ENCODE results near the gene DTX3. TPM values are rescaled to one million over a fixed set of nuclear protein-coding genes. Genes with fewer than 3 reads are reported as not detected.
"Not testable (repeated sequence)": the region's sequence is repeated elsewhere in the genome, so short reads cannot be mapped to it uniquely, and the experiment has no call there.

DTX3 gene
- total RNA-seq, 1 experiment from 2014 or later = 12.3 TPM

- DNase-seq (ENCODE audit: low read depth) = no peak
Measured at GRCh38 chr12:57606821-57607220, 2.2 kb downstream of the DTX3 start.

DNA sequence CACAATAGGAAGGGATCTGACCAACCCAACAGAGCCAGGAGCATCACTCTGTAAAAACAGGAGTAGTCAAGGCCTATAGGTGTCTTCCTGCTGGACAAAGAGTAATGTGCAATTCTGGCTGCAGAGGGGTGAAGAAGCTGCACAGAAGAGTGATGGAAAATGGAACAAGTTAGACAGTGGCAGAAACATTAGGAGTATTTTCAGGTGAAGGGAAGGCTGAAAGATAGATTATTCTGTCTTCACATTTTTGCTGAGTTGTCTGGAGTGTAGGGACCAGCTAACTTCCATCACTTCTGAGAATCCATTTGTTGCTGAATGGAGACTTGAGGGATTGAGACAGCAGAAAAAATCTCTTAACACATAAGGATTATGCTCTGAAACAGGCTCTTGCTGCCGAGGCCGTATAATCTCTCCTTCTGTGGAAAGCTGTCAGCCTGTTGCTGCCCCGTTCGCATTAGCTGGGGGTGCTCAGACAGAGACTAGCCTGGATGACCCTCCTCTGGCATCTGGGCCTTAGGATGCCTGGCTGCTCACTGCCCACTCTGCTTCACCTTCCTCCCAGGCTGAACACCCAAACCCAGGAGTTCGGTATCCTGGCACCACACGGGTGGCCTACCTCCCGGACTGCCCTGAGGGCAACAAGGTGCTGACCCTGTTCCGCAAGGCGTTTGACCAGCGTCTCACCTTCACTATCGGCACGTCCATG is 3.5 kb downstream of the DTX3 start:
- DNase-seq (ENCODE audit: low read depth) = no peak

GRCh38 chr12:57609101-57609780 is 4.6 kb downstream of the DTX3 start:
- no peak for DNase-seq (ENCODE audit: low read depth)

DNA sequence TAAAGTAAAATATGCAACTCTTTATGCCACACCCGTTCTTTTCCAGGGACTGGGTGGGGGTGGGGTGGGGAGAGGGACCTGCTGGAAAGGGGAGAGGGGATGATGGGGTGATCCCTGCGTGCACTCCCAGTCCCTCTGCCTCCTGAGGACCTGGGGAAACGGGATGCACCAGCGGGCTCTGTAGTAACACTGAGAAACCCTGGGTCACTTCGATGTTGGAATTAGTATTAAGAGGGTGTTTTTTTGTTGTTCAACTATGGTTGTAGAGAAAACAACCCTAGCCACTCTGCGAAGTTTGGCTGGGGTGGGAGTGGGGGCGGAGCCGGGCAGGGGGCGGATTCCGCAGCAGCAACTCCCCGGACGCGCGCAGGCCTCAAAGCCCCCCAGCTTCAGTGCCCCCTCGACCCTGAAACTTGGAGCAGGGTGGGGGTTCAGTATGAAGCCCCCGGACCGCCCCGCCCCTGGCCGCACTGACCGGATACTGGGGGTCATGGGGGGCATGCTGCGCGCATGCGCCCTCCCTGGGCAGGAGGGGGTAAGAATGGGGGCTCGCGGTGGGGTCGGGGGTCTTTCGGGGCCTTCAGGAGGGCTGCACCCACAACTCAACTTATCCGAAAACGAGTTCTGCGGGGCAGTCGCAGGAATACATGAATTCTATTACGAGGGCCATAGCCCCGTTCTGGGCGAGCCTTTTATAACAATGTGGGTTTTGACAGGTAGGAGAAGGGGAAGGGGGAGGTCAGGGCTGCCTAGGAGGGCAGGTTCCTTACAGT is 5.3 kb downstream of the DTX3 start:
- no peak for DNase-seq (ENCODE audit: low read depth)

- no peak for DNase-seq (ENCODE audit: low read depth)
Measured at GRCh38 chr12:57610554-57611107, 6.0 kb downstream of the DTX3 start.

GRCh38 chr12:57611108-57611826 is 6.6 kb downstream of the DTX3 start, which contains the start of gene ARHGEF25:
Gene ARHGEF25 (plus strand): TSS chr12:57611435. CDS start chr12:57611895, 460 bp downstream.
- DNase-seq (ENCODE audit: low read depth) = peak; percentile 62

GRCh38 chr12:57611827-57612710 is 7.4 kb downstream of the DTX3 start:
- no peak for DNase-seq (ENCODE audit: low read depth)

GRCh38 chr12:57612711-57613426 is 8.2 kb downstream of the DTX3 start:
- DNase-seq (ENCODE audit: low read depth) = no peak

- no peak for DNase-seq (ENCODE audit: low read depth)
Measured at GRCh38 chr12:57613427-57614109, 8.9 kb downstream of the DTX3 start.

DNA sequence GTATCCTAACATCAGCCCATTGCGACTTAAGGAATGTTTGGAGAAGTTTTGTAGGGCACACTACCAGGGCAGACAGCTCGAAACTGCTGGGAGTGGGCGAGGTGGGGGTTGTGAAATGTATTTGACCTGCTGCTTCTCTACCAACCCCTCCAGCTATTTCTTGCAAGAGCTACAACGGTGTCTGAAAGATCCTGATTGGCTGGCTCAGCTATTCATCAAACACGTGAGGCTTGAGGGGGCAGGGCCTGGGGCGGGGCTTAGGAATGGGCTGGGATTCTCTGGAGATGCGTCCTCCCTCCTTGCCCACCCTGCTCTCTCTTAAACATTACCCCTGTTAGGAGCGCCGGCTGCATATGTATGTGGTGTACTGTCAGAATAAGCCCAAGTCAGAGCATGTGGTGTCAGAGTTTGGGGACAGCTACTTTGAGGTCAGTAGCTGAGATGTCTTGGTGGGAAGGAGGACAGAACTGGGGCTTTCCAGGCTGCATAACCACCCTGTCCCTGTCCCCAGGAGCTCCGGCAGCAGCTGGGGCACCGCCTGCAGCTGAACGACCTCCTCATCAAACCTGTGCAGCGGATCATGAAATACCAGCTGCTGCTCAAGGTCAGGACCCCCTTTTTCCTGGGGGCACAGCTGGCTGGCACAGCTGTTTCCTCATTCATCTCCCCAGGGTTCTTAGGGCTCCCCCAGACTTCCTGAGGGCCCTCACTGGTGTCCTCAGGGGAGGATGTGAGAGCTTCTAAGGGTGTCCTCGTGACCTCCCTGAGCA is 9.7 kb downstream of the DTX3 start:
- no peak for DNase-seq (ENCODE audit: low read depth)

GRCh38 chr12:57614948-57615500 is 10.4 kb downstream of the DTX3 start:
- DNase-seq (ENCODE audit: low read depth) = no peak

DNA sequence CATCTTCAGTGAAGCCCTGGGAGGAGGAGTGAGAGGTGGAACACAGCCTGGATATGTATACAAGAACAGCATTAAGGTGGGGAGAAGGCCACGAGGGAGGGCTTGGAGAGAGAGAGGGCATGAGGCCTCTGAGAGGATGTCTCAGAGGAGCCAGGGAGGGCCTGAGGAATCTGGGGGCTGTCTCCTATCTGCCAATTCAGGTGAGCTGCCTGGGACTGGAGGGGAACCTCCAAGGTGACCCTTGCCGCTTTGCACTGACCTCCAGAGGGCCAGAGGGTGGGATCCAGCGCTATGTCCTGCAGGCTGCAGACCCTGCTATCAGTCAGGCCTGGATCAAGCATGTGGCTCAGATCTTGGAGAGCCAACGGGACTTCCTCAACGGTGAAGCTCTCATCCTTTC is 11.0 kb downstream of the DTX3 start:
- DNase-seq (ENCODE audit: low read depth) = no peak

DNA sequence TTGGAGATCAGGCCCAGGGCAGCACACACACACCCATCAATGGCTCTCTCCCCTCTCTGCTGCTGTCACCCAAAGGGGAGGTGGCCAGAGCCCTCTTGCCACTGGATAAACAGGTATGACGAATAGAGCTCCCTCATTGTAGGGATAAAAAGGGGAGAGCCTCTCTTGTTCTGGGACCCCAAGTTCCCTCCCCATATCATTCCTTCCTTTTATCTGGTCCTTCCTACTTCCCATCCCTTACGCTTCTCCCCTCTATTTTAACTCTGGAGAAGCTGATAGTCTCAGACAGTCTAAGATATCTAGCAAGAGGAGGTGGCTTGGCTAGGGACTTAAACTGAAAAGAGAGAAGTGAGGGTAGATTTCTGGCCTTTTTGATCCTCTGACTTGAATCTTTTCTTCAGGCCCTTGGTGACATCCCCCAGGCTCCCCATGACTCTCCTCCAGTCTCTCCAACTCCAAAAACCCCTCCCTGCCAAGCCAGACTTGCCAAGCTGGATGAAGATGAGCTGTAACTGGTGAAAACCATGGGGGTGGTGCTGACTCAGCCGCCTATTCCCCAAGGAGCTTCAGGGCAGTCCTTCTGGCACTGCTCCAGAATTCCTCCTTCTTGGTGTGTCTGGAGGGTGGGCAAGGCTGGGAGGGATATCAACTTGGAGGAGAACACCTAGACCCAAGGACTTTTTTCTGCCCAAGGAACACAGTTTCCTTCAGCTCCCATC is 11.9 kb downstream of the DTX3 start:
- DNase-seq (ENCODE audit: low read depth) = peak; percentile 70

DNA sequence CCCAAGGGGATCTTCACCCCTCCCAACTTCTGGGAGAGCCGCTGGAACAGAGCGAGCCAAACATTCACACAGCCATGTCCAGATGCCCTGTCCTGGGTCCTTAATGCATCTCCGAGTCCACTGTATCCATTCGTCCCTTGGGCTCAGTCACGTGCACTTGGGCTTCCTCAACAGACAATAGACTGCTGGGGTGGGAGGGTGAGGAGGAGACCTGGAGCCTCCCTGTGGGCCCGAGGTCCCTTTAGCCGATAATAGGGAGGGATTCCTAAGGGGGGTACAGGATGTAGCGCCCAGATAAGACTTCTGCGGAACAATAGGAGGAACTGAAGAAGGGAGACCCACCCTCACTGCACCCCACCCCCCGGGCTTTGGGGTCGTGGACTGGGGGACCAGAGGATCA is 13.3 kb downstream of the DTX3 start:
- no peak for DNase-seq (ENCODE audit: low read depth)

GRCh38 chr12:57618431-57618830 is 13.8 kb downstream of the DTX3 start:
- not testable (repeated sequence) for DNase-seq (ENCODE audit: low read depth)

DNA sequence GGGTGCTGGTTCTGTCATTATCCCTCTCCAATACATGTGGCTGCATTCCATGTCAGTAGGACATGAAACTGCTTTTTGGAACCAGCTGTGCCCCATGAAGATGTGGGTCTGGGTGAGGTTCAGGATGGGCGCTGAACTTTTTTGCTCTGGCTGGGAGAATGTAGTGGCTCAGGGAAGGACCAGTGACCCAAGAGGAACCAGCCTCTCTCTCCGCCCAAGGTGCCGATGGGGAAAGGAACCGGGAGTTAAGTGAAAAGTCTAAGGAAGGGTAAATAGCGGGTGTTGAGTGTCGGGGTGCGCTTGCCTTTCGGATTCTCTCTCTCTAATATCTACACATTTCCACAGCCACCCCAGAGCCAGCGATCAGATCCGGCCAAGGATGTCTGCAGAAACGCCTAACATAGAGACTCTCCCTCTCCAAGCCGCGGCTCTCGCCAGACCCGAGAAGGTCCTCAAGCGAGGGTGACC is 14.4 kb downstream of the DTX3 start:
- DNase-seq (ENCODE audit: low read depth) = no peak
